ENCODE measurements around the gene FBXO42. TPM values are rescaled to one million over a fixed set of nuclear protein-coding genes. Genes with fewer than 3 reads are reported as not detected.
A peak's percentile ranks its signal among the peaks of the same experiment; 100 is the strongest.
"Not testable (repeated sequence)": the region's sequence is repeated elsewhere in the genome, so short reads cannot be mapped to it uniquely, and the experiment has no call there.

Gene FBXO42
- total RNA-seq, 1 donor from 2014 or later: 28.8 TPM

DNA sequence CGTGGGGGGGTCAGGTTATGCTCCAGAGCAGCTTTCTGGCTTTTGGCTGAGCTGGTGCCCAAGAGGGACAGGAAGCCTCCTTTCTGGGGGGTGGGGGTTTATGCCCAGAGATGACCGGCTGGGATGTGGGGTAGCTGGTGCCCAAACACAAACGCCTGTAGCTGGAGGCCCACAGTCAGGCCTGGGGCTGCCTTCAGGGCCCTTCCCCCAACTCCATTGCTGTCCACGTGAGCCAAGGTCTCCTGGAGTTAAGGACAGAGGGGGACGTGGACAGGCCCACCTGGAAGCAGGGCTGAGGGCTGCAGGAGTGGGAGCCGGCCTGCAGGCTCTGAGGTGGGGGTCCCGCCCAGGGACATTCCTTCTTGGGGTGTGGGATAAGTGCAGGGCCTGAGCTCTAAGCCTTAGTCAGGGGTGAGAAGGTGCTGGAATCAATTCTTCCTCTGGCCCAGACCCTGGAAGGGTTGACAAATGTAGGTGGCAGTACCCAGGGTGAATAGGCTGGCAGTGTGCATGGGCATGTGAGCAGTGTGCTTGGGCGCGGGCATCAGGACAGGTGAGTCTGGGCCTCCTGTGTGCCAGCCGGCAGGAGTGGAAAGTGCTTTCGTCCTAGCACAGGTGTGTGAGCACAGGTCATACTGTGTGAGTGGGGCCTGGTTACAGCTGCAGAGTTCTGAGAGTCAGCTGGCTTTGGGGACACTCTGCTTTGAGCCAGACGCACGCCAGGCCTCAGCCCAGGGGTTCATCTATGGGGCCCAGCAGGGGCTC, 122.1 kb downstream of the FBXO42 start:
- no peaks in the 10 kb centered on the region for H3K9me3 Mint-ChIP-seq
- H3K36me3 Mint-ChIP-seq: no peaks in the 10 kb centered on the region

GRCh38 chr1:16226490-16227179, 125.6 kb downstream of the FBXO42 start:
- Mint-ChIP-seq H3K9me3 (no peaks in the 10 kb centered on the region), H3K4me3 (peak overlapping the region; percentile 61), H3K27ac (no peak overlapping the region), H3K36me3 (no peaks in the 10 kb centered on the region), H3K4me1 (peaks cover 16% of the 10 kb centered on the region), H3K27me3 (ENCODE audit: low read depth) (peaks cover 44% of the 10 kb centered on the region)
- DNase-seq (ENCODE audit: low spot score in 2 of 2, unreplicated experiment in 2 of 2): no peak
- TF ChIP-seq, protein P1, sequence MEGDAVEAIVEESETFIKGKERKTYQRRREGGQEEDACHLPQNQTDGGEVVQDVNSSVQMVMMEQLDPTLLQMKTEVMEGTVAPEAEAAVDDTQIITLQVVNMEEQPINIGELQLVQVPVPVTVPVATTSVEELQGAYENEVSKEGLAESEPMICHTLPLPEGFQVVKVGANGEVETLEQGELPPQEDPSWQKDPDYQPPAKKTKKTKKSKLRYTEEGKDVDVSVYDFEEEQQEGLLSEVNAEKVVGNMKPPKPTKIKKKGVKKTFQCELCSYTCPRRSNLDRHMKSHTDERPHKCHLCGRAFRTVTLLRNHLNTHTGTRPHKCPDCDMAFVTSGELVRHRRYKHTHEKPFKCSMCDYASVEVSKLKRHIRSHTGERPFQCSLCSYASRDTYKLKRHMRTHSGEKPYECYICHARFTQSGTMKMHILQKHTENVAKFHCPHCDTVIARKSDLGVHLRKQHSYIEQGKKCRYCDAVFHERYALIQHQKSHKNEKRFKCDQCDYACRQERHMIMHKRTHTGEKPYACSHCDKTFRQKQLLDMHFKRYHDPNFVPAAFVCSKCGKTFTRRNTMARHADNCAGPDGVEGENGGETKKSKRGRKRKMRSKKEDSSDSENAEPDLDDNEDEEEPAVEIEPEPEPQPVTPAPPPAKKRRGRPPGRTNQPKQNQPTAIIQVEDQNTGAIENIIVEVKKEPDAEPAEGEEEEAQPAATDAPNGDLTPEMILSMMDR (IDR thresholded peaks at IDR 0.05; ENCODE audit: unreplicated experiment): no peak

More for the DNA sequence above, 122.1 kb downstream of the FBXO42 start:
- TF ChIP-seq, protein P1 (IDR thresholded peaks at IDR 0.05; ENCODE audit: unreplicated experiment): no peak
- no peak overlapping the region for H3K27ac Mint-ChIP-seq
- H3K4me3 Mint-ChIP-seq: no peak overlapping the region
- peaks cover 39% of the 10 kb centered on the region for H3K27me3 Mint-ChIP-seq (ENCODE audit: low read depth)
- peaks cover 18% of the 10 kb centered on the region for H3K4me1 Mint-ChIP-seq
- no peak for DNase-seq (ENCODE audit: low spot score in 2 of 2, unreplicated experiment in 2 of 2)

- H3K36me3 Mint-ChIP-seq: no peaks in the 10 kb centered on the region
- H3K27ac Mint-ChIP-seq: no peak overlapping the region
- peaks cover 50% of the 10 kb centered on the region for H3K27me3 Mint-ChIP-seq (ENCODE audit: low read depth)
- no peak for DNase-seq (ENCODE audit: low spot score in 2 of 2, unreplicated experiment in 2 of 2)
- H3K4me1 Mint-ChIP-seq: peaks cover 16% of the 10 kb centered on the region
- TF ChIP-seq, protein P1 (IDR thresholded peaks at IDR 0.05; ENCODE audit: unreplicated experiment): no peak
- H3K9me3 Mint-ChIP-seq: no peaks in the 10 kb centered on the region
- peak overlapping the region; percentile 56 for H3K4me3 Mint-ChIP-seq
These were observed 126.2 kb downstream of the FBXO42 start for GRCh38 chr1:16226129-16226489.

DNA sequence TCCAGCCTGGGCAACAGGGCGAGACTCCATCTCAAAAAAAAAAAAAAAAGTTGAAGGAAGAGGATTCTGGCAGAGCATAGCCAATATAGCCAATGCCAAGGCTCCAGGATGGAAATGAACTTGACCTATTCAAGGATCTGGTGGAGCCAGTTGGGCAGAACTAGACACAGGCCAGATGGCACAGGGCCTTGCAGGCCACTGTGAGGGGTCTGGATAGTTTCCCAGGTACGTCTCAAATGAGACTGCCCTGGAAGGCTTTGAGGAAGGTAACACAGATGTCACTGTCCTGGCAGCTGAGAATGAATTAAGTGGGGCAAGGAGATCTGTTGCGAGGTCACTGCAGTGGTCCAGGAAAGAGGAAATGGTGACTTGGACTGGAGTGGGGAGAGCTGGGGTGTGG, 127.8 kb downstream of the FBXO42 start:
- Mint-ChIP-seq H3K9me3 (no peaks in the 10 kb centered on the region), H3K27ac (no peak overlapping the region), H3K27me3 (ENCODE audit: low read depth) (peaks cover 50% of the 10 kb centered on the region), H3K36me3 (no peaks in the 10 kb centered on the region), H3K4me1 (peaks cover 16% of the 10 kb centered on the region), H3K4me3 (no peak overlapping the region)
- TF ChIP-seq, protein P1 (IDR thresholded peaks at IDR 0.05; ENCODE audit: unreplicated experiment): no peak
- no peak for DNase-seq (ENCODE audit: low spot score in 2 of 2, unreplicated experiment in 2 of 2)

GRCh38 chr1:16222716-16223115, 129.6 kb downstream of the FBXO42 start:
- DNase-seq (ENCODE audit: low spot score in 2 of 2, unreplicated experiment in 2 of 2); H3K4me3 Mint-ChIP-seq; H3K9me3 Mint-ChIP-seq; H3K36me3 Mint-ChIP-seq; H3K27ac Mint-ChIP-seq: not testable (repeated sequence)
- H3K27me3 Mint-ChIP-seq (ENCODE audit: low read depth): peaks cover 32% of the 10 kb centered on the region
- peaks cover 13% of the 10 kb centered on the region for H3K4me1 Mint-ChIP-seq

DNA sequence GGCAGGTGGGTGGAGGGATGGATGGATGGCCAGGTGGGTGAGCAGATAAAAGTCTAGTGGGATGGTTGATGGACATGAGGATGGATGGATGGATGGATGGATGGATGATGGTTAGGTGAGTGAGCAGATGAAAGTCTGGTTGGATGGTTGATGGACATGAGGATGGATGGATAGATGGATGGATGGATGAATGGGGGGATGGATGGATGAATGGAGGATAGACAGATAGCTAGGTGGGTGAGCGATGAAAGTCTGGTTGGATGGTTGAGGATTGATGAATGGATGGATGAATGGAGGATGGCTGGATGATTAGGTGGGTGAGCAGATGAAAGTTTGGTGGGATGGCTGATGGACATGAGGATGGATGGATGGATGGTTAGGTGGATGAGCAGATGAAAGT, 130.8 kb downstream of the FBXO42 start:
- TF ChIP-seq, protein P1 (IDR thresholded peaks at IDR 0.05; ENCODE audit: unreplicated experiment): no peak
- H3K27ac Mint-ChIP-seq: no peak overlapping the region
- H3K36me3 Mint-ChIP-seq: no peaks in the 10 kb centered on the region
- no peaks in the 10 kb centered on the region for H3K9me3 Mint-ChIP-seq
- DNase-seq (ENCODE audit: low spot score in 2 of 2, unreplicated experiment in 2 of 2): no peak
- peaks cover 22% of the 10 kb centered on the region for H3K27me3 Mint-ChIP-seq (ENCODE audit: low read depth)
- H3K4me3 Mint-ChIP-seq: no peak overlapping the region
- H3K4me1 Mint-ChIP-seq: peaks cover 15% of the 10 kb centered on the region
